ENCODE data around the gene TMC3. TPM values are rescaled to one million over a fixed set of nuclear protein-coding genes. Genes with fewer than 3 reads are reported as not detected.

TMC3 gene
- polyA plus RNA-seq, 1 of the 3 experiments (the other 2 are of a cell fraction), result not detected

DNA sequence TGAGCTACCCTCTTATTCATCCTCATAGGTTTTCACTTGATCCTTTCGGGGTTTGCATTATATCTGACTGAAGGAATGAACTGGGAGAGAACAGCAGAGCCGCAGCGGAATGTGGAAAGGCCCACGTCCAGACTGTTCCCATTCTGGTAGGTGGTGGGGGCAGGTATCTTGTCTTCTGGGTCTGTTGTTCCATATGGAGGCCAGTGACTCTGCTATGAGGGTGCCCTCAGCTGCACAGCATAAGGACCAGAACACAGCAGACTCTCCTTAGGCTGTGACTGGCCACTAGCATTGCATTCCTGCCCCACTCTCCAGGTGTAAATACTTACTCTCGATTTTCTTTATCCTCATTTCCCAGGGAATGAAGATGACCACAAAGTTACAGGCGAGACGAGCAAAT lies 12.1 kb downstream of the TMC3 start:
- Histone ChIP-seq H3K27ac (ENCODE audit: low read depth in 2 of 2, low read length in 1 of 2) (no peak overlapping the region), H3K4me2 (no peak overlapping the region), H3K4me1 (ENCODE audit: control insufficient read depth in 1 of 2, insufficient read depth in 2 of 2, low read depth in 1 of 2, low read length in 1 of 2) (no peaks in the 10 kb centered on the region), H3K79me2 (ENCODE audit: insufficient read depth) (no peaks in the 10 kb centered on the region), H3K9ac (no peak overlapping the region), H3K36me3 (replicated peaks in 1 of 2; ENCODE audit: control insufficient read depth in 1 of 2, insufficient read depth in 2 of 2, low read length in 1 of 2) (no peaks in the 10 kb centered on the region), H3K9me3 (no peaks in the 10 kb centered on the region), H3K9me2 (no peaks in the 10 kb centered on the region), H3F3A (replicated peaks; ENCODE audit: insufficient read depth) (no peaks in the 10 kb centered on the region), H2AFZ (ENCODE audit: low read depth) (no peak overlapping the region), H3K27me3 (ENCODE audit: insufficient read depth) (no peaks in the 10 kb centered on the region), H4K20me1 (ENCODE audit: insufficient read depth) (no peaks in the 10 kb centered on the region), H3K4me3 (ENCODE audit: low read depth in 2 of 2, low read length in 1 of 2) (no peak overlapping the region)
- WGBS (ENCODE audit: low lambda C conversion rate), result 48% methylated on average over 7 of the region's 7 CpGs
- TF ChIP-seq, protein P1, sequence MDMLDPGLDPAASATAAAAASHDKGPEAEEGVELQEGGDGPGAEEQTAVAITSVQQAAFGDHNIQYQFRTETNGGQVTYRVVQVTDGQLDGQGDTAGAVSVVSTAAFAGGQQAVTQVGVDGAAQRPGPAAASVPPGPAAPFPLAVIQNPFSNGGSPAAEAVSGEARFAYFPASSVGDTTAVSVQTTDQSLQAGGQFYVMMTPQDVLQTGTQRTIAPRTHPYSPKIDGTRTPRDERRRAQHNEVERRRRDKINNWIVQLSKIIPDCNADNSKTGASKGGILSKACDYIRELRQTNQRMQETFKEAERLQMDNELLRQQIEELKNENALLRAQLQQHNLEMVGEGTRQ (IDR thresholded peaks at IDR 0.05; ENCODE audit: borderline replicate concordance, low read depth, low read length), result no peak
- no peak for TF ChIP-seq FOSL2 (IDR thresholded peaks at IDR 0.05; ENCODE audit: borderline replicate concordance, low read depth)
- no peak for TF ChIP-seq FOXJ3 (CRISPR knock-in tag; IDR thresholded peaks at IDR 0.05)
- no peak for TF ChIP-seq TCF12 (IDR thresholded peaks at IDR 0.05)
- no peak for TF ChIP-seq NRF1 (IDR thresholded peaks at IDR 0.05; ENCODE audit: low read depth, low read length)
- TF ChIP-seq GATA2 (CRISPR knock-in tag; IDR thresholded peaks at IDR 0.05), result no peak
- TF ChIP-seq JUND (IDR thresholded peaks at IDR 0.05), result no peak
- TF ChIP-seq SIN3A (IDR thresholded peaks at IDR 0.05; ENCODE audit: borderline replicate concordance, low read depth, low read length), result no peak
- no peak for TF ChIP-seq RAD21 (IDR thresholded peaks at IDR 0.05; ENCODE audit: low read length)
- TF ChIP-seq, protein P2, sequence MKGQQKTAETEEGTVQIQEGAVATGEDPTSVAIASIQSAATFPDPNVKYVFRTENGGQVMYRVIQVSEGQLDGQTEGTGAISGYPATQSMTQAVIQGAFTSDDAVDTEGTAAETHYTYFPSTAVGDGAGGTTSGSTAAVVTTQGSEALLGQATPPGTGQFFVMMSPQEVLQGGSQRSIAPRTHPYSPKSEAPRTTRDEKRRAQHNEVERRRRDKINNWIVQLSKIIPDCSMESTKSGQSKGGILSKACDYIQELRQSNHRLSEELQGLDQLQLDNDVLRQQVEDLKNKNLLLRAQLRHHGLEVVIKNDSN (IDR thresholded peaks at IDR 0.05; ENCODE audit: borderline replicate concordance, low read depth), result no peak
- TF ChIP-seq, protein P3, sequence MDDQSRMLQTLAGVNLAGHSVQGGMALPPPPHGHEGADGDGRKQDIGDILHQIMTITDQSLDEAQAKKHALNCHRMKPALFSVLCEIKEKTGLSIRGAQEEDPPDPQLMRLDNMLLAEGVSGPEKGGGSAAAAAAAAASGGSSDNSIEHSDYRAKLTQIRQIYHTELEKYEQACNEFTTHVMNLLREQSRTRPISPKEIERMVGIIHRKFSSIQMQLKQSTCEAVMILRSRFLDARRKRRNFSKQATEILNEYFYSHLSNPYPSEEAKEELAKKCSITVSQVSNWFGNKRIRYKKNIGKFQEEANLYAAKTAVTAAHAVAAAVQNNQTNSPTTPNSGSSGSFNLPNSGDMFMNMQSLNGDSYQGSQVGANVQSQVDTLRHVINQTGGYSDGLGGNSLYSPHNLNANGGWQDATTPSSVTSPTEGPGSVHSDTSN (IDR thresholded peaks at IDR 0.05), result no peak
- TF ChIP-seq GABPA (IDR thresholded peaks at IDR 0.05; ENCODE audit: low read depth), result no peak
- TF ChIP-seq RFX5 (IDR thresholded peaks at IDR 0.05; ENCODE audit: low read length), result no peak
- no peak for TF ChIP-seq TAF1 (IDR thresholded peaks at IDR 0.05; ENCODE audit: borderline replicate concordance, low read depth, low read length)
- no peak for TF ChIP-seq CHD2 (IDR thresholded peaks at IDR 0.05; ENCODE audit: low read length, partially characterized antibody)
- TF ChIP-seq RXRA (IDR thresholded peaks at IDR 0.05; ENCODE audit: borderline replicate concordance, low read depth), result no peak
- no peak for TF ChIP-seq EZH2phosphoT487 (IDR thresholded peaks at IDR 0.05; ENCODE audit: borderline replicate concordance, low read depth)
- CTCF ChIA-PET, result interaction anchor here (1.6 kb wide), 1 partner anchor 95 kb away, joined by 4 read pairs; no protein-coding TSS in a partner anchor
- no peak for DNase-seq
- POLR2A ChIA-PET, result no interaction called here

DNA sequence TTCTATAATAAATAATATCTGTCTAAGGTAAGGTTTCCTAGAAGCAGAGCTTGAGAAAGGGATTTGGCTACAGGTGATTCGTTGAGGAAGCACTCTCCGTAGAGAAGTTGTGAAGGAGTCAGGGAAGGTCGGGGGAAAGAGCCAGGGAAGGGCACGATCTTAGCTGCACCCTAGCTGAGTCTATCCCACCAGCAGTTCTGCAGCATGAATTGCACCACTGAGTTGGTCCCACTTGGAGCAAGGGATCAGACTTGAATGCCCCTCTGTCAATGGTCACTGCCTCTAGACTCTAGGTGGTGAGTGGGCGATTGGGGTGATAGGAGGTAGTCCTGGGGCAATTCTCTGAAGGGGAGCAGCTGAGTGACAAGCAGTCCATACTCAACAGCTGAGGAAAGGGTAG lies 13.5 kb downstream of the TMC3 start:
- Histone ChIP-seq H2AFZ (ENCODE audit: low read depth) (no peak overlapping the region), H3F3A (replicated peaks; ENCODE audit: insufficient read depth) (no peaks in the 10 kb centered on the region), H4K20me1 (ENCODE audit: insufficient read depth) (no peaks in the 10 kb centered on the region), H3K27me3 (ENCODE audit: insufficient read depth) (no peaks in the 10 kb centered on the region), H3K9me2 (no peaks in the 10 kb centered on the region), H3K4me1 (ENCODE audit: control insufficient read depth in 1 of 2, insufficient read depth in 2 of 2, low read depth in 1 of 2, low read length in 1 of 2) (peaks cover 0 to 2% of the 10 kb centered on the region in 2 experiments; a peak in 1 of 4 replicates), H3K79me2 (ENCODE audit: insufficient read depth) (no peaks in the 10 kb centered on the region), H3K9me3 (no peaks in the 10 kb centered on the region), H3K4me3 (ENCODE audit: low read depth in 2 of 2, low read length in 1 of 2) (no peak overlapping the region), H3K27ac (ENCODE audit: low read depth in 2 of 2, low read length in 1 of 2) (no peak overlapping the region), H3K9ac (no peak overlapping the region), H3K4me2 (no peak overlapping the region), H3K36me3 (replicated peaks in 1 of 2; ENCODE audit: control insufficient read depth in 1 of 2, insufficient read depth in 2 of 2, low read length in 1 of 2) (no peaks in the 10 kb centered on the region)
- CTCF ChIA-PET, result interaction anchor here (1.0 to 1.6 kb wide), 2 partner anchors 13 to 94 kb away, joined by 4 to 6 read pairs; no protein-coding TSS in a partner anchor
- DNase-seq, result no peak
- POLR2A ChIA-PET, result no interaction called here
- 37% methylated on average over 5 of the region's 5 CpGs for WGBS (ENCODE audit: low lambda C conversion rate)
- TF ChIP-seq POLR2AphosphoS5 (IDR thresholded peaks at IDR 0.05; ENCODE audit: low read depth, low read length) (no peak), TCF12 (IDR thresholded peaks at IDR 0.05) (no peak), NFIC (IDR thresholded peaks at IDR 0.05; ENCODE audit: borderline replicate concordance) (no peak), RAD21 (IDR thresholded peaks at IDR 0.05; ENCODE audit: low read length) (no peak), NRF1 (IDR thresholded peaks at IDR 0.05; ENCODE audit: low read depth, low read length) (no peak), ELF1 (IDR thresholded peaks at IDR 0.05) (no peak), EP300 (IDR thresholded peaks at IDR 0.05; ENCODE audit: borderline replicate concordance in 1 of 2, low read depth in 1 of 2, low read length in 1 of 2) (no peak), YY1 (IDR thresholded peaks at IDR 0.05; ENCODE audit: low read depth) (no peak), SIN3A (IDR thresholded peaks at IDR 0.05; ENCODE audit: borderline replicate concordance, low read depth, low read length) (no peak)
- TF ChIP-seq, protein P4, sequence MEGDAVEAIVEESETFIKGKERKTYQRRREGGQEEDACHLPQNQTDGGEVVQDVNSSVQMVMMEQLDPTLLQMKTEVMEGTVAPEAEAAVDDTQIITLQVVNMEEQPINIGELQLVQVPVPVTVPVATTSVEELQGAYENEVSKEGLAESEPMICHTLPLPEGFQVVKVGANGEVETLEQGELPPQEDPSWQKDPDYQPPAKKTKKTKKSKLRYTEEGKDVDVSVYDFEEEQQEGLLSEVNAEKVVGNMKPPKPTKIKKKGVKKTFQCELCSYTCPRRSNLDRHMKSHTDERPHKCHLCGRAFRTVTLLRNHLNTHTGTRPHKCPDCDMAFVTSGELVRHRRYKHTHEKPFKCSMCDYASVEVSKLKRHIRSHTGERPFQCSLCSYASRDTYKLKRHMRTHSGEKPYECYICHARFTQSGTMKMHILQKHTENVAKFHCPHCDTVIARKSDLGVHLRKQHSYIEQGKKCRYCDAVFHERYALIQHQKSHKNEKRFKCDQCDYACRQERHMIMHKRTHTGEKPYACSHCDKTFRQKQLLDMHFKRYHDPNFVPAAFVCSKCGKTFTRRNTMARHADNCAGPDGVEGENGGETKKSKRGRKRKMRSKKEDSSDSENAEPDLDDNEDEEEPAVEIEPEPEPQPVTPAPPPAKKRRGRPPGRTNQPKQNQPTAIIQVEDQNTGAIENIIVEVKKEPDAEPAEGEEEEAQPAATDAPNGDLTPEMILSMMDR (IDR thresholded peaks at IDR 0.05), result no peak
- TF ChIP-seq, protein P3 (IDR thresholded peaks at IDR 0.05), result no peak
